HCT116 (cell line): Measurements from ENCODE around the gene PLA2G2C. TPM values are rescaled to one million over a fixed set of nuclear protein-coding genes. Genes with fewer than 3 reads are reported as not detected.

Experiments used
- ATAC-seq: fragments of 200-7000 bp; cut with Tn5 transposase; 2 replicates; pipeline ENCODE4 v1.9.1; 2020; ENCODE audit warnings: mild to moderate bottlenecking, moderate library complexity
- BruUV-seq: library from RNA; stranded (reverse); fragments of 400-500 nt; replicated peaks from 2 replicates; lab custom pipeline; 2021; lab: Mats Ljungman, UMichigan
- CTCF ChIA-PET: fragments of 300-600 bp; sonication (Branson Sonifier 250); formaldehyde crosslinking; loops from one replicate; lab custom pipeline; 2021; ENCODE audit warnings: antibody characterized with exemption; lab: Charles Lee
- POLR2A ChIA-PET: fragments of 300-600, 350-600 bp; sonication (Branson Sonifier 250); formaldehyde crosslinking; loops from one replicate; lab custom pipeline; 2021; ENCODE audit warnings: antibody characterized with exemption; lab: Charles Lee
- RAD21 ChIA-PET, 2 experiments: fragments of 300-600 bp; sonication (Branson Sonifier 250); formaldehyde crosslinking; loops; one replicate each; lab custom pipeline; 2023; ENCODE audit warnings: low total read pairs in 2 of 2; ENCODE audit not compliant: uncharacterized antibody in 2 of 2, unreplicated experiment in 2 of 2, low non-redundant PET in 1 of 2; lab: Charles Lee
- DNase-seq: peaks from one replicate; pipeline ENCODE4 v3.0.0-alpha.2; 2010; ENCODE audit warnings: low read depth, low spot score
- H2AFZ ChIP-seq: fragments of 200-600 bp; shearing (Covaris generic), sonication (generic); 2 replicates; pipeline ENCODE4 v1.6.1; 2017; ENCODE audit warnings: low read depth, mixed run types, mixed read lengths, antibody characterized with exemption, low read length; ENCODE audit not compliant: poor library complexity, severe bottlenecking
- H3K27ac ChIP-seq: 2 replicates; pipeline ENCODE4 v1.5.1; 2012; ENCODE audit warnings: low read depth, low read length
- H3K27me3 ChIP-seq: fragments of 200-600 bp; sonication (generic); 2 replicates; pipeline ENCODE4 v1.6.1; 2016; ENCODE audit warnings: mixed run types, low read length, mixed read lengths; ENCODE audit not compliant: insufficient read depth
- H3K36me3 ChIP-seq, 2 experiments: fragments of 200-500 bp in 1 of 2; fragments of 200-600 bp in 1 of 2; sonication (Bioruptor generic) in 1 of 2; sonication (generic) in 1 of 2; 2 replicates each; pipeline versions ENCODE4 v1.5.1 to v1.6.1; 2014 to 2016; ENCODE audit warnings: low read length in 2 of 2, inconsistent platforms in 1 of 2, mixed read lengths in 1 of 2, mixed run types in 1 of 2; ENCODE audit not compliant: insufficient read depth in 2 of 2, control insufficient read depth in 1 of 2
- H3K4me1 ChIP-seq, 2 experiments: fragments of 200-600 bp in 1 of 2; sonication (generic) in 1 of 2; 2 replicates each; pipeline versions ENCODE4 v1.5.1 to v1.6.1; 2012 to 2017; ENCODE audit warnings: low read length in 2 of 2, inconsistent platforms in 1 of 2, mild to moderate bottlenecking in 1 of 2, mixed read lengths in 1 of 2, mixed run types in 1 of 2, moderate library complexity in 1 of 2; ENCODE audit not compliant: insufficient read depth in 2 of 2, control insufficient read depth in 1 of 2
- H3K4me2 ChIP-seq: fragments of 200-600 bp; sonication (generic); 2 replicates; pipeline ENCODE4 v1.6.1; 2017; ENCODE audit warnings: mixed run types, low read length, mixed read lengths
- H3K4me3 ChIP-seq, 2 experiments: fragments of 200-600 bp in 1 of 2; sonication (generic) in 1 of 2; replicated peaks in 1 of 2; 2 replicates each; pipeline ENCODE4 v1.5.1; 2011 to 2016; ENCODE audit warnings: low read length in 2 of 2, control low read depth in 1 of 2, low read depth in 1 of 2, mild to moderate bottlenecking in 1 of 2, mixed read lengths in 1 of 2, mixed run types in 1 of 2
- H3K79me2 ChIP-seq: fragments of 200-600 bp; sonication (generic); 2 replicates; pipeline ENCODE4 v1.6.1; 2017; ENCODE audit warnings: mild to moderate bottlenecking, mixed run types, low read length, moderate library complexity, mixed read lengths; ENCODE audit not compliant: insufficient read depth
- H3K9ac ChIP-seq: fragments of 200-600 bp; sonication (generic); 2 replicates; pipeline ENCODE4 v1.6.1; 2016; ENCODE audit warnings: low read length, mixed read lengths
- H3K9me2 ChIP-seq: fragments of 200-600 bp; sonication (generic), shearing (Covaris generic); 2 replicates; pipeline ENCODE4 v1.6.1; 2017; ENCODE audit warnings: mixed run types, mild to moderate bottlenecking, moderate library complexity; ENCODE audit not compliant: insufficient read depth
- H3K9me3 ChIP-seq, 2 experiments: fragments of 200-500 bp in 1 of 2; fragments of 200-600 bp in 1 of 2; sonication (Bioruptor generic) in 1 of 2; sonication (generic) in 1 of 2; 2 replicates each; pipeline ENCODE4 v1.6.1; 2014 to 2017; ENCODE audit warnings: low read length in 2 of 2, mixed read lengths in 2 of 2, inconsistent platforms in 1 of 2, low read depth in 1 of 2, mild to moderate bottlenecking in 1 of 2, mixed run types in 1 of 2, moderate library complexity in 1 of 2; ENCODE audit not compliant: control insufficient read depth in 1 of 2, insufficient read depth in 1 of 2
- H4K20me1 ChIP-seq: fragments of 200-600 bp; sonication (generic), shearing (Covaris generic); 2 replicates; pipeline ENCODE4 v1.6.1; 2017; ENCODE audit warnings: mixed run types, mild to moderate bottlenecking, moderate library complexity; ENCODE audit not compliant: insufficient read depth
- CEBPB ChIP-seq: IDR thresholded peaks from 2 replicates; pipeline ENCODE4 v1.6.1; 2012; ENCODE audit warnings: low read depth
- ELF1 ChIP-seq: IDR thresholded peaks from 2 replicates; pipeline ENCODE4 v1.6.1; 2012; ENCODE audit warnings: low read depth, borderline replicate concordance
- EZH2 ChIP-seq: fragments of 200-600 bp; sonication (generic); IDR thresholded peaks from 2 replicates; pipeline ENCODE4 v1.6.1; 2017; ENCODE audit warnings: antibody characterized with exemption, mixed run types
- EZH2phosphoT487 ChIP-seq: fragments of 200-600 bp; IDR thresholded peaks from 2 replicates; pipeline ENCODE4 v1.6.1; 2018; ENCODE audit warnings: antibody characterized with exemption, borderline replicate concordance
- RAD21 ChIP-seq: IDR thresholded peaks from 2 replicates; pipeline ENCODE4 v1.6.1; 2012; ENCODE audit warnings: low read depth, mild to moderate bottlenecking
- SP1 ChIP-seq: IDR thresholded peaks from 2 replicates; pipeline ENCODE4 v1.6.1; 2012; ENCODE audit warnings: low read depth
- YY1 ChIP-seq: IDR thresholded peaks from 2 replicates; pipeline ENCODE4 v1.6.1; 2011; ENCODE audit warnings: low read length, low read depth, moderate library complexity, mild to moderate bottlenecking; ENCODE audit not compliant: insufficient replicate concordance; ENCODE audit errors: extremely low read depth
- ZNF274 ChIP-seq: fragments of 200-500 bp; sonication (Bioruptor generic); IDR thresholded peaks from 2 replicates; pipeline ENCODE4 v1.6.1; 2014; ENCODE audit warnings: mild to moderate bottlenecking, low read depth, low read length, inconsistent platforms
- intact Hi-C: fragments of 100-400 bp; cut with micrococcal nuclease; formaldehyde crosslinking; loops from 2 replicates; pipeline ENCODE4 v1.10.0; 2022
- total RNA-seq: library from RNA; stranded (reverse); gene quantifications from one replicate; pipeline ENCODE4 v1.2.1, GENCODE V29; 2021; ENCODE audit not compliant: unreplicated experiment
- TF ChIP-seq, protein P1 (sequence below), 3 experiments: fragments of 200-600 bp in 1 of 3; sonication (generic) in 1 of 3; IDR thresholded peaks in 2 of 3; conservative IDR thresholded peaks in 1 of 3; 2 replicates each; pipeline ENCODE4 v1.5.1; 2012 to 2017; ENCODE audit warnings: low read depth in 2 of 3, low read length in 2 of 3, antibody characterized with exemption in 1 of 3, borderline replicate concordance in 1 of 3, control low read depth in 1 of 3, mild to moderate bottlenecking in 1 of 3, mixed read lengths in 1 of 3, mixed run types in 1 of 3, moderate library complexity in 1 of 3; ENCODE audit not compliant: insufficient read depth in 1 of 3

PLA2G2C gene
- total RNA-seq, 1 experiment from 2014 or later: not detected

DNA sequence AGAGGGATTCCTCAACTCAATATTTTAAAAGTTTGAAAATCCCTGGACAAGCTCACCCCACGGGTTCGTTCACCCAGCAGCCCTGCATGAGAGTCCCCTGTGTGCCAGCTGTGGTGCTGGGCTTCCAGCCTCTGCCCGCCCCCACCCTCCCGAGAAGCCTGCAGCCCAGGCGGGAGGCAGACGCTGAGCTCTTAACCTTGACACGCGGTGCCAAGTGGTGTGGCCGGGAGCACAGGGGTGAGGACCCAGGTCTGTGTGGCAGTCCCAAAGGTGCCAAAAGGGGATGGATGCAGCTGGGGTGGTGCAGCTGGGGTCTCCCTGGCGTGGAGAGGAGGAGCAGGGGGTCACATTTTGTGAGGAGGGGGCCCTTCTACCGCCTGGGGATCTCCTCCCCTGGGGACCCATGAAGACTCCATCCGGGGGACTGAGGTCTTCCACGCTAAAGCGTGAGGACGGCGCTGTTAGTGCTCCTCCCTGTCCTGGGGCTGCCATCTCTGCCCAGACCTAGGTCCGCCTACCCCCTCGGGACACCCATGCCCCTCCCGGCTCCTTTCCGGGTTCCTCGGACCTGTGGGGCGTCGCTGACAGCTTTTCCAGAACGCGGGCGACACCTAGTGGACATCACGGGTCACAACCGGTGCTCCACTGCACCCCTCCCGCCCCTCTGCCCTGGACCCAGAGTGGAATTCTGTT is 34.3 kb downstream of the PLA2G2C start:
- Histone ChIP-seq H3K4me2 (peak overlapping the region; percentile 52), H3K9me2 (no peaks in the 10 kb centered on the region)
- no peak for TF ChIP-seq EZH2phosphoT487
- no peak for TF ChIP-seq CEBPB
- no peak for TF ChIP-seq EZH2
- TF ChIP-seq ELF1: no peak
- TF ChIP-seq YY1: peak; percentile 61
- TF ChIP-seq ZNF274: no peak
- TF ChIP-seq, protein P1, sequence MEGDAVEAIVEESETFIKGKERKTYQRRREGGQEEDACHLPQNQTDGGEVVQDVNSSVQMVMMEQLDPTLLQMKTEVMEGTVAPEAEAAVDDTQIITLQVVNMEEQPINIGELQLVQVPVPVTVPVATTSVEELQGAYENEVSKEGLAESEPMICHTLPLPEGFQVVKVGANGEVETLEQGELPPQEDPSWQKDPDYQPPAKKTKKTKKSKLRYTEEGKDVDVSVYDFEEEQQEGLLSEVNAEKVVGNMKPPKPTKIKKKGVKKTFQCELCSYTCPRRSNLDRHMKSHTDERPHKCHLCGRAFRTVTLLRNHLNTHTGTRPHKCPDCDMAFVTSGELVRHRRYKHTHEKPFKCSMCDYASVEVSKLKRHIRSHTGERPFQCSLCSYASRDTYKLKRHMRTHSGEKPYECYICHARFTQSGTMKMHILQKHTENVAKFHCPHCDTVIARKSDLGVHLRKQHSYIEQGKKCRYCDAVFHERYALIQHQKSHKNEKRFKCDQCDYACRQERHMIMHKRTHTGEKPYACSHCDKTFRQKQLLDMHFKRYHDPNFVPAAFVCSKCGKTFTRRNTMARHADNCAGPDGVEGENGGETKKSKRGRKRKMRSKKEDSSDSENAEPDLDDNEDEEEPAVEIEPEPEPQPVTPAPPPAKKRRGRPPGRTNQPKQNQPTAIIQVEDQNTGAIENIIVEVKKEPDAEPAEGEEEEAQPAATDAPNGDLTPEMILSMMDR (IDR thresholded peaks at IDR 0.05 in 2 of 3, conservative IDR thresholded peaks at IDR 0.05 in 1 of 3; ENCODE audit: borderline replicate concordance in 1 of 3, insufficient read depth in 1 of 3, low read depth in 2 of 3, low read length in 2 of 3): peak; percentile 67 to 94 (median 93)
- peak; percentile 99 for TF ChIP-seq RAD21
- TF ChIP-seq SP1: no peak
- TF ChIP-seq, all 23 proteins: peak for 3
- intact Hi-C loops: loop anchor here (1.0 to 5.0 kb wide), 4 partner anchors 51 to 490 kb away; partner anchors contain the start of gene HTR6
- H3K27me3 ChIP-seq: no peaks in the 10 kb centered on the region
- no peaks in the 10 kb centered on the region for H3K36me3 ChIP-seq
- no peaks in the 10 kb centered on the region for H3K79me2 ChIP-seq
- no peak overlapping the region for H3K9ac ChIP-seq
- no peaks in the 10 kb centered on the region for H4K20me1 ChIP-seq
- no peak overlapping the region for H3K4me3 ChIP-seq
- peaks cover 0 to 5% of the 10 kb centered on the region in 2 experiments; a peak in 2 of 4 replicates for H3K4me1 ChIP-seq
- ChIA-PET CTCF (interaction anchor here (0.7 to 3.5 kb wide), 10 partner anchors 51 to 490 kb away, joined by 3 to 20 read pairs (median 5); partner anchors contain the start of gene OTUD3), RAD21 (interaction anchor here (0.7 to 1.5 kb wide), 5 partner anchors 51 to 234 kb away, joined by 3 to 6 read pairs (median 5); no protein-coding TSS in a partner anchor), POLR2A (interaction anchor here (0.8 to 0.9 kb wide), 2 partner anchors 230 to 235 kb away, joined by 3 to 6 read pairs; no protein-coding TSS in a partner anchor)
- BruUV-seq: no TSS peak
- H3K27ac ChIP-seq: no peak overlapping the region
- DNase-seq (peak; percentile 26), ATAC-seq (peak; percentile 99)
- H2AFZ ChIP-seq: peak overlapping the region; percentile 88
- H3K9me3 ChIP-seq: no peaks in the 10 kb centered on the region
